ENCODE measurements around the gene GPS2.
A peak's percentile ranks its signal among the peaks of the same experiment; 100 is the strongest.

The GPS2 gene

GRCh38 chr17:7290685-7291084 lies 24.5 kb downstream of the GPS2 start:
- DNase-seq, result no peak

- no peak for DNase-seq
Measured at GRCh38 chr17:7290166-7290565, 25.0 kb downstream of the GPS2 start.

DNA sequence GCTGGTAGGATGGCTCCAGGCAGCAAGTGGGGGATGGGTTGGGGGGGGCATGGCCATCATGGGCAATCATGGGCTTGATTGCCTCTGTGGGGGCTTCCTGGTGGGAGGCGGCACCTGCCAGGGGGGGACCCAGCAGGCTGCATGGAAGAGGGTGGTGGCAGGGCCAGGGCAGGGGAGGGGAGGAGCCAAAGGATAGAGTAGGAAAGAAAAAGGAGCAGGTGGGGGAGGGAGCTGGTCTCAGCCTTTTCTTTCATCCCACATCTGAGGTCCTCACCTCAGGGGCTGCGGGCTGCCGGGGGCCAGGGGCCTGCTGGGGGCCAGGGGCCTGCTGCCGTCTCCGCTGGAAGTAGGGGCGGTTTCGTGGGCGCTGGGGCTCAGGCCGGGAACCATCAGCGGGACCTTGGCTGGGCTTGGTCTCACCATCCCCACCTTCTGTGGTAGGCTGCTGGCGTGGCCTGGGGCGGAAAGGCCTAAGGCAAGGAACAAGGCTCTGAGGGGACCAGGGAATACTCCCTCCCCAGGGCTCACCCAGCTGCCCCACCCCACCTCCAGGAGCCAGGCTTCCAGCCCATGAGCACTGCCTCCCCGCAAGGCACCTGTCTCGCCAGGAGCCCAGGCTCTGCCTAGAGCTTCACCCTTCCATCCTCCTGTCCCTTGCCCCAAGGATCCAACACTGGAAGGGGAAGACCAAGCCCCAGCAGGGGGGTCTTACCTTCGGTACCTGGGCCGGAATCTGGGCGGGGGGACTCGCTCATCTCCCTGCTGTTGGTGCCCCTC lies 25.7 kb downstream of the GPS2 start:
- no peak for DNase-seq

DNA sequence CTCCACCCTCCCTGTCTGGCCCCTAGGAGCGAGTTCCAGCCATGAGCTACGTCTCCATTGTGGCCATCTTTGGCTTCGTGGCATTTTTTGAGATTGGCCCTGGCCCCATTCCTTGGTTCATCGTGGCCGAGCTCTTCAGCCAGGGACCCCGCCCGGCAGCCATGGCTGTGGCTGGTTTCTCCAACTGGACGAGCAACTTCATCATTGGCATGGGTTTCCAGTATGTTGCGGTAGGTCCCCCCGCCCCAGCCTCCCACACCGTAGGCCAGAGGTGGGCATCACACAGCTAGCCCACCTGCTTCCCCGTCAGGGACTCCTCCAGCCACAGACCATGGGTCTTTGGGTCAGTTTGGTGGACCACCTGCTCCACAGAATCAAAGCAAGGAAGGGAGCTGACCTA lies 29.5 kb downstream of the GPS2 start:
- DNase-seq, result no peak

- no peak for DNase-seq
Measured at GRCh38 chr17:7284911-7285310, 30.2 kb downstream of the GPS2 start.

- DNase-seq, result no peak
Measured at GRCh38 chr17:7283471-7284216, 31.5 kb downstream of the GPS2 start.

- DNase-seq, result no peak
Measured at GRCh38 chr17:7282752-7283321, 32.3 kb downstream of the GPS2 start.

DNA sequence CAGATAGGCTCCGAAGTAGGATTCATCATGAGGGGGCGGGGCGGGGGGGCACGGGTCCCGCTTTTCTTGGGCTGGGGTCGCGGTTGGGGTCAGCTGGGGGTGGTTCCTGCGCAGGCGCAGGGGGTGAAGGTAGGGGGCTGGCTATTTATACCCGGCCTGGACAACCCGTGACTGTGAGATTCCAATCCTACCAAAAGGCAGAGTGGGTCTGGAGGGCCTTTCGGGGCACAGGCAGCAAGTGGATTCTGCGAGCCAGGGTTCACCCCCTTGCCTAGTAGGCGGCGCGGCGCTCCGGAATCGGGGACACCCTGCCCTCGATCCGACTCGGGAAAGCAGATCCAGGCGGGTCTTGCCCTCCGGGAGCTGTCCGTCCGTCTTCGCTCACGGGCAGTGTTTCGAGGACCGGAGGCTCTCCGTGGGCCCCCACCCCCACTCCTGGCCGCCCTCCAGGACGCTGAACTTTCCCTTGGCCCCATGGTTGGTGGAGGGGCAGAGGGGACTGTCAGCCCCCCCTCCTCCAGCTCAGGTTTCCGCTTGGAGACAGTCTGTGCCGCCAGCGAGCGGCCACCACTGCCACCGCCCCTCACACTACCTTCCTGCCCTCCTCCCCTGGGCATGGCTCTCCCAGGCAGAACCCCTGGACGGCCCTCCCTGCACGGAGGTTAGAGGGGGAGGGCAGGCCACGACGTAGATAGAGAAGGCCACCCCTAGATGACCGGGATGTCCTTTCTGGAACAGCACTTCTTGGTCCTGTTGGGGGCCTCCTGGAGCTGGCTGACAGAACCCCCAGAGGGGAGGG lies 33.0 kb downstream of the GPS2 start:
- DNase-seq, result no peak

DNA sequence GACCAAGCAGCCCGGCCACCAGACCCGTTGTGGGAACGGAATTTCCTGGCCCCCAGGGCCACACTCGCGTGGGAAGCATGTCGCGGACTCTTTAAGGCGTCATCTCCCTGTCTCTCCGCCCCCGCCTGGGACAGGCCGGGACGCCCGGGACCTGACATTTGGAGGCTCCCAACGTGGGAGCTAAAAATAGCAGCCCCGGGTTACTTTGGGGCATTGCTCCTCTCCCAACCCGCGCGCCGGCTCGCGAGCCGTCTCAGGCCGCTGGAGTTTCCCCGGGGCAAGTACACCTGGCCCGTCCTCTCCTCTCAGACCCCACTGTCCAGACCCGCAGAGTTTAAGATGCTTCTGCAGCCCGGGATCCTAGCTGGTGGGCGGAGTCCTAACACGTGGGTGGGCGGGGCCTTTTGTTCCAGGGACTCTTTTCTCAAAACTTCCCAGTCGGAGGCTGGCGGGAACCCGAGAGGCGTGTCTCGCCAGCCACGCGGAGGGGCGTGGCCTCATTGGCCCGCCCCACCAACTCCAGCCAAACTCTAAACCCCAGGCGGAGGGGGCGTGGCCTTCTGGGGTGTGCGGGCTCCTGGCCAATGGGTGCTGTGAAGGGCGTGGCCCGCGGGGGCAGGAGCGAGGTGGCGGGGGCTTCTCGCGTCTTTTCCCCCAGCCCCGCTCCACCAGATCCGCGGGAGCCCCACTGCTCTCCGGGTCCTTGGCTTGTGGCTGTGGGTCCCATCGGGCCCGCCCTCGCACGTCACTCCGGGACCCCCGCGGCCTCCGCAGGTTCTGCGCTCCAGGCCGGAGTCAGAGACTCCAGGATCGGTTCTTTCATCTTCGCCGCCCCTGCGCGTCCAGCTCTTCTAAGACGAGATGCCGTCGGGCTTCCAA lies 33.8 kb downstream of the GPS2 start, which contains the start of gene SLC2A4:
TSS of gene SLC2A4 (plus strand) at position 645 of the 879 bp plus-strand sequence. CDS start at position 862, 217 bp downstream.
- DNase-seq, result peak; percentile 88

DNA sequence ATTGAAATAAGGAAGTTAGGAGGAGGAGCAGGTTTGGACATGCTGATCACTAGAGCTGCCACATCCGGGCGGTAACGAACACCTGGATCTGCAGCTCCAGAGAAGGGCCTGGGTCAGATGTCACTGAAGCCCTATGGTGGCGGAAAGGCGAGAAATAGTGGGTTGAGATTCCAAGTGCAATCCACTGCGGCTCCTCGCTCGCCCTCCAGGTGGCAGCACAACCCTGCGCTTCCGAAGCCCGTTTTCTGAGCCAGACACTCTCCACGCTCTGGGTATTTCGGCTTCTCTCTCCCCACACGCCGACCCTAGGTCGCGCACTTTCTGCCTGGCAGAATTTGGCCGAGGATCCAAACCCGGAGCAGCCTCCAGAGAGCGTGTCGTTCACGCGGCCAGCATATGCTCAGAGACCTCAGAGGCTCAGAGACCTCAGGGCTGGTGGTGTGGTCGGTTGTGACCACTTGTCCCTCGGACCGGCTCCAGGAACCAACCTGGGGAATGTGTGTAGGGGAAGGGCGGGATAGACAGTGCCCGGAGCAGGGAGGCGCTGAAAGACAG lies 34.6 kb downstream of the GPS2 start:
- DNase-seq, result peak; percentile 80

DNA sequence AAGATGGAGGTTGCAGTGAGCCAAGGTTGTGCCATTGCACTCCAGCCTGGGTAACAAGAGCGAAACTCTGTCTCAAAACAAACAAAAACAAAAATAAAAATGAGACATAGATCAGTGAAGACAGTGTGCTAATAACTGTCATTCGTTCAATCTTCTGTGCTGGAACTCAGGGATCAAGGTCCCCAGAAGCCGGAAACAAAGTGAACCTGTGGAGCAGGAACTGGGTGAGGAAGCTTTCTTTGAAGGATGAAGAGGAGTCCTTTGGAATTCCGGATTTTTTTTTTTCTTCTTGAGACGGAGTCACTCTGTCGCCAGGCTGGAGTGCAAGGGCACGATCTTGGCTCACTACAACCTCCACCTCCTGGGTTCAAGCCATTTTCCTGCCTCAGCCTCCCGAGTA lies 35.7 kb downstream of the GPS2 start:
- no peak for DNase-seq

DNA sequence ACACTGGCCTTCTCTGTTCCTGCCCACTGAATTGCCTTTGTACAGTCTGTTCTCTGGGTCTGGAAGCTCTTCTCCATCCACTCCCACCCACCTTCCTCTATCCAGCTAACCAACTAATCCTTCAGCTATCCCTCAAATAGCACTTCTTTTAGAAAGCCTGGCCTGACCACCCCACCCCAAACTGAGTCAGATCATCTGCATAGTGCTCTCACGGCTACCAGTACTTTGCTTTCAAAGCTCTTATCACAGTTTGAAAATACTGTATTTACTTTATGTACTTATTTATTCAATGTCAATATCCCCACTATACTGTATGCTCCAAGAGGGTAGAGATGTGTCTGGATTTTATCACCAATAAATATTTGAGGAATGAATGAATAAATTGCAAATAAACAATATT lies 48.4 kb downstream of the GPS2 start:
- no peak for DNase-seq

GRCh38 chr17:7263801-7264078 lies 51.4 kb downstream of the GPS2 start:
- no peak for DNase-seq

DNA sequence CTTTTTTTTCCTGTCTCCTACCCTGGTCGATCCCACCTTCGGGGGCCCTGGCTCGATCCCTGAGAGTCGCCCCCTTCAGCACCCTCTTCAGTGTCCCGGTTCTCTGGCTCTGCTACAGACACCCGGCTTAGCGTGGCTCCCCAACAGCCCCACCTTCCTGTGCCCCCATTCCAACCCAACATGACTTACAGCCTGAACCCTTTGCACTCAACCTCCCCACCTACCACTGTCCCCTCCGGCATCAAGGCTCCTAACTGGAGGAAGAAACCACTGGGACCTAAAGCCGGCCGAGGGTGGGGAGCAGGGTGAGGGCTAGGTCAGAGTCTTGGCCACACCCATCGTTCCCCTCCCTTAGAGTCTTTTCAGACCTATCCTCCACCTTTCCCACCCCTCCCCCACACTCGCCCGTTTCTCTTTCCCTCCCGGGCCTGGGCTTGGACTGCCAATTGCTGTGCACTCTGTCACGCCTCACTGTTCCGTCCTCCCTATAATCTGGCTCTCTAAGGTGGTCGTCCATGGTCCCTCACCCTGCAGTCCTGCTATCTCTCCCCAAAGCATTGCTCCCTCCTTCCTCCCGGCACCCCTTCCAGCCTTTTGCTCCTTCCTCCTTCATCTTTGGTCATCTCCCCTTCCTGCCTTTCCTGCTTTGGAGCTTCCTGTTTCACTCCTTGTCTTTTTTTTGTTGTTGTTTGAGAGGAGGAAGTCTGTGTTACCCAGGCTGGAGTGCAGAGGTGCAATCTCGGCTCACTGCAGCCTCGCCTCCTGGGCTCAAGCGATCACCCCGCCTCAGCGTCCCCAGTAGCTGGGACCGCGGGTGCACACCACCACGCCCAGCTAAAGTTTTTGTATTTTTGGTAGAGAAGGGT lies 52.0 kb downstream of the GPS2 start:
- DNase-seq, result peak; percentile 22
